ENCODE results near the gene TFCP2L1. TPM values are rescaled to one million over a fixed set of nuclear protein-coding genes. Genes with fewer than 3 reads are reported as not detected.
A peak's percentile ranks its signal among the peaks of the same experiment; 100 is the strongest.

TFCP2L1 gene
- polyA plus RNA-seq, 3 donors = 0.03 to 0.24 TPM; not detected in 1

GRCh38 chr2:121196849-121197155, 88.2 kb downstream of the TFCP2L1 start:
- Mint-ChIP-seq H3K36me3 (peaks cover 0 to 2% of the 10 kb centered on the region in 2 donors), H3K4me1 (peaks cover 69% of the 10 kb centered on the region), H3K27me3 (ENCODE audit: low read depth in 3 of 3) (peaks cover 6 to 8% (median 7%) of the 10 kb centered on the region in 3 donors), H3K9me3 (peaks cover 0 to 5% (median 0%) of the 10 kb centered on the region in 7 donors), H3K27ac (peak overlapping the region; percentile 99 to 100 (median 100)), H3K4me3 (no peak overlapping the region)
- no peaks in the 10 kb centered on the region for H3K36me3 ChIP-seq (replicated peaks in 1 of 2; ENCODE audit: control insufficient read depth in 1 of 2, insufficient read depth in 2 of 2, low read length in 2 of 2)
- no peaks in the 10 kb centered on the region for H3K9me3 ChIP-seq (replicated peaks in 1 of 2; ENCODE audit: control insufficient read depth in 1 of 2, insufficient read depth in 1 of 2, low read length in 2 of 2)
- no peak for TF ChIP-seq CTCF (IDR thresholded peaks at IDR 0.05)
- no peaks in the 10 kb centered on the region for H4K20me1 ChIP-seq (ENCODE audit: insufficient read depth, low read length)
- WGBS (ENCODE audit: insufficient coverage) = 98% methylated on average over 7 of the region's 8 CpGs
- peaks cover 51 to 72% of the 10 kb centered on the region in 2 donors for H3K4me1 ChIP-seq (ENCODE audit: control insufficient read depth in 1 of 2, insufficient read depth in 2 of 2, low read length in 2 of 2)
- H3K79me2 ChIP-seq (ENCODE audit: insufficient read depth, low read length) = no peaks in the 10 kb centered on the region
- H2AFZ ChIP-seq (ENCODE audit: insufficient read depth, low read depth, low read length, poor library complexity, severe bottlenecking) = no peak overlapping the region
- H3K27me3 ChIP-seq (ENCODE audit: control insufficient read depth in 2 of 2, insufficient read depth in 2 of 2, low read length in 2 of 2) = no peaks in the 10 kb centered on the region
- DNase-seq = no peak
- H3K4me2 ChIP-seq (replicated peaks; ENCODE audit: extremely low read depth, low read length, poor library complexity, severe bottlenecking) = no peak overlapping the region
- H3K9ac ChIP-seq (ENCODE audit: insufficient read depth, low read length, poor library complexity, severe bottlenecking) = peak overlapping the region; percentile 92
- no peak overlapping the region for H3K4me3 ChIP-seq (replicated peaks in 1 of 3; ENCODE audit: low read depth in 2 of 3, low read length in 3 of 3)
- H3K27ac ChIP-seq (ENCODE audit: low read depth in 1 of 2, low read length in 2 of 2) = peak overlapping the region; percentile 100
- intact Hi-C loops (cut with micrococcal nuclease) = loop anchor here in 1 of 2 donors (2.0 kb wide), 1 partner anchor 90 kb away; no protein-coding TSS in a partner anchor

- H4K20me1 ChIP-seq (ENCODE audit: insufficient read depth, low read length) = no peaks in the 10 kb centered on the region
- H3K4me2 ChIP-seq (replicated peaks; ENCODE audit: extremely low read depth, low read length, poor library complexity, severe bottlenecking) = no peak overlapping the region
- Mint-ChIP-seq H3K27me3 (ENCODE audit: low read depth in 3 of 3) (peaks cover 6 to 7% (median 7%) of the 10 kb centered on the region in 3 donors), H3K4me3 (no peak overlapping the region), H3K9me3 (peaks cover 0 to 5% (median 0%) of the 10 kb centered on the region in 7 donors), H3K36me3 (peaks cover 0 to 2% of the 10 kb centered on the region in 2 donors), H3K27ac (peak overlapping the region; percentile 99 to 100 (median 100)), H3K4me1 (peaks cover 64% of the 10 kb centered on the region)
- H3K9ac ChIP-seq (ENCODE audit: insufficient read depth, low read length, poor library complexity, severe bottlenecking) = no peak overlapping the region
- intact Hi-C loops (cut with micrococcal nuclease) = loop anchor here in 1 of 2 donors (2.0 kb wide), 1 partner anchor 91 kb away; no protein-coding TSS in a partner anchor
- no peaks in the 10 kb centered on the region for H3K79me2 ChIP-seq (ENCODE audit: insufficient read depth, low read length)
- no peak for DNase-seq
- 96% methylated on average over 17 of the region's 19 CpGs for WGBS (ENCODE audit: insufficient coverage)
- no peaks in the 10 kb centered on the region for H3K27me3 ChIP-seq (ENCODE audit: control insufficient read depth in 2 of 2, insufficient read depth in 2 of 2, low read length in 2 of 2)
- peak overlapping the region; percentile 100 for H3K27ac ChIP-seq (ENCODE audit: low read depth in 1 of 2, low read length in 2 of 2)
- H3K4me1 ChIP-seq (ENCODE audit: control insufficient read depth in 1 of 2, insufficient read depth in 2 of 2, low read length in 2 of 2) = peaks cover 51 to 72% of the 10 kb centered on the region in 2 donors
- H3K36me3 ChIP-seq (replicated peaks in 1 of 2; ENCODE audit: control insufficient read depth in 1 of 2, insufficient read depth in 2 of 2, low read length in 2 of 2) = no peaks in the 10 kb centered on the region
- H3K4me3 ChIP-seq (replicated peaks in 1 of 3; ENCODE audit: low read depth in 2 of 3, low read length in 3 of 3) = no peak overlapping the region
- H3K9me3 ChIP-seq (replicated peaks in 1 of 2; ENCODE audit: control insufficient read depth in 1 of 2, insufficient read depth in 1 of 2, low read length in 2 of 2) = no peaks in the 10 kb centered on the region
- no peak for TF ChIP-seq CTCF (IDR thresholded peaks at IDR 0.05)
- H2AFZ ChIP-seq (ENCODE audit: insufficient read depth, low read depth, low read length, poor library complexity, severe bottlenecking) = no peak overlapping the region
Observed at GRCh38 chr2:121196132-121196848, 88.7 kb downstream of the TFCP2L1 start.

All from CD14-positive monocyte (primary cell).